ENCODE measurements around the gene KBTBD6.

- TF ChIP-seq POLR2A (IDR thresholded peaks at IDR 0.05; ENCODE audit: low read length), result no peak
- TF ChIP-seq GATA1 (IDR thresholded peaks at IDR 0.05; ENCODE audit: low read depth, low read length), result no peak
Measured at GRCh38 chr13:41156620-41157019, 24.0 kb upstream of the KBTBD6 start.
